ENCODE data around the gene MAS1L.

Gene MAS1L

DNA sequence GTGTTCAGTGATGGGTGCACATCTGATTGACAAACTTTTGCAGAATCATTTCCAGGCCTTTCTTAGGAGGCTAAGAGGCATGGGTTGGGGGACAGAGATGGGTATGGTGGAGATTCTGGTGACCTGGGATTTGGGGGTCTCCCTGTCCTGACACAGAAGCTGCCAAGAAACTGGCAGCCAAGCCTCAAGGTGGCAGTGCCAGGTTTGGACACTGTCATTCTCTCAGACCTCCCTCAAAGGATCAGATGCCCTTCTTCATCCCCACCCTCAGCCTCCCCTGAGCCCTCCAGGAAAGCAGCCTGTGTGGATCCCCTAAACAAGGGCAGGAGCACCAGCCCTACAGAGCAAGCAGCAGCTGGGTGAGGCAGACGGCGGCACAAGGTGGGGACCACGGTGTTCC is 18.1 kb upstream of the MAS1L start:
- TF ChIP-seq ARNTL (CRISPR knock-in tag; IDR thresholded peaks at IDR 0.05; ENCODE audit: borderline replicate concordance, low read depth): no peak
- TF ChIP-seq OSR1 (CRISPR knock-in tag; IDR thresholded peaks at IDR 0.05): no peak
- TF ChIP-seq, protein P1, sequence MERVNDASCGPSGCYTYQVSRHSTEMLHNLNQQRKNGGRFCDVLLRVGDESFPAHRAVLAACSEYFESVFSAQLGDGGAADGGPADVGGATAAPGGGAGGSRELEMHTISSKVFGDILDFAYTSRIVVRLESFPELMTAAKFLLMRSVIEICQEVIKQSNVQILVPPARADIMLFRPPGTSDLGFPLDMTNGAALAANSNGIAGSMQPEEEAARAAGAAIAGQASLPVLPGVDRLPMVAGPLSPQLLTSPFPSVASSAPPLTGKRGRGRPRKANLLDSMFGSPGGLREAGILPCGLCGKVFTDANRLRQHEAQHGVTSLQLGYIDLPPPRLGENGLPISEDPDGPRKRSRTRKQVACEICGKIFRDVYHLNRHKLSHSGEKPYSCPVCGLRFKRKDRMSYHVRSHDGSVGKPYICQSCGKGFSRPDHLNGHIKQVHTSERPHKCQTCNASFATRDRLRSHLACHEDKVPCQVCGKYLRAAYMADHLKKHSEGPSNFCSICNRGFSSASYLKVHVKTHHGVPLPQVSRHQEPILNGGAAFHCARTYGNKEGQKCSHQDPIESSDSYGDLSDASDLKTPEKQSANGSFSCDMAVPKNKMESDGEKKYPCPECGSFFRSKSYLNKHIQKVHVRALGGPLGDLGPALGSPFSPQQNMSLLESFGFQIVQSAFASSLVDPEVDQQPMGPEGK (CRISPR knock-in tag; IDR thresholded peaks at IDR 0.05; ENCODE audit: borderline replicate concordance): no peak
- no peak for TF ChIP-seq TOX (CRISPR knock-in tag; IDR thresholded peaks at IDR 0.05; ENCODE audit: borderline replicate concordance)
- TF ChIP-seq ZNF70 (CRISPR knock-in tag; IDR thresholded peaks at IDR 0.05): no peak
- no peak for TF ChIP-seq GLIS3 (CRISPR knock-in tag; IDR thresholded peaks at IDR 0.05)
- no peak for TF ChIP-seq RARB (CRISPR knock-in tag; IDR thresholded peaks at IDR 0.05)
- no peak for ATAC-seq

DNA sequence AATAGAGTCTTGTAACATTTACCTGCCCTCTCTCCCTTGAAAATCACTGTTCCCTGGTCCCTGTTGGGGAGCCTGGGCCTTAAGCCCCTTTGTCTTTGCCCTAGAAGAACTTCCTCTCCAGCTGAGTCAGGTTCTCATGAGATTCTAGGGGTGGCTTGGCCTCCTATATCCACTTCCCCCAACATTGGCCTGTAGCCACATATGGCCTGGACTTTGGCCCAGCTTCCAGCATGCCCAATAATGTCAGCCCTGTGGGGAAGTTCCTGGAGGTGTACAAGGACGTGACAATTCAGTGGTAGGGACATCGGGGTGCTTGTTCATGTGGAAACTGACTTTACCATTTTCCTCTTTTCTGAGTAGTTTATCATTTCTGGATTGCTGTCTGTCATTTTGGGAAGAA is 17.2 kb upstream of the MAS1L start:
- ATAC-seq: no peak
- no peak for TF ChIP-seq TOX (CRISPR knock-in tag; IDR thresholded peaks at IDR 0.05; ENCODE audit: borderline replicate concordance)
- TF ChIP-seq ZFP30 (CRISPR knock-in tag; IDR thresholded peaks at IDR 0.05): no peak
- TF ChIP-seq, protein P2, sequence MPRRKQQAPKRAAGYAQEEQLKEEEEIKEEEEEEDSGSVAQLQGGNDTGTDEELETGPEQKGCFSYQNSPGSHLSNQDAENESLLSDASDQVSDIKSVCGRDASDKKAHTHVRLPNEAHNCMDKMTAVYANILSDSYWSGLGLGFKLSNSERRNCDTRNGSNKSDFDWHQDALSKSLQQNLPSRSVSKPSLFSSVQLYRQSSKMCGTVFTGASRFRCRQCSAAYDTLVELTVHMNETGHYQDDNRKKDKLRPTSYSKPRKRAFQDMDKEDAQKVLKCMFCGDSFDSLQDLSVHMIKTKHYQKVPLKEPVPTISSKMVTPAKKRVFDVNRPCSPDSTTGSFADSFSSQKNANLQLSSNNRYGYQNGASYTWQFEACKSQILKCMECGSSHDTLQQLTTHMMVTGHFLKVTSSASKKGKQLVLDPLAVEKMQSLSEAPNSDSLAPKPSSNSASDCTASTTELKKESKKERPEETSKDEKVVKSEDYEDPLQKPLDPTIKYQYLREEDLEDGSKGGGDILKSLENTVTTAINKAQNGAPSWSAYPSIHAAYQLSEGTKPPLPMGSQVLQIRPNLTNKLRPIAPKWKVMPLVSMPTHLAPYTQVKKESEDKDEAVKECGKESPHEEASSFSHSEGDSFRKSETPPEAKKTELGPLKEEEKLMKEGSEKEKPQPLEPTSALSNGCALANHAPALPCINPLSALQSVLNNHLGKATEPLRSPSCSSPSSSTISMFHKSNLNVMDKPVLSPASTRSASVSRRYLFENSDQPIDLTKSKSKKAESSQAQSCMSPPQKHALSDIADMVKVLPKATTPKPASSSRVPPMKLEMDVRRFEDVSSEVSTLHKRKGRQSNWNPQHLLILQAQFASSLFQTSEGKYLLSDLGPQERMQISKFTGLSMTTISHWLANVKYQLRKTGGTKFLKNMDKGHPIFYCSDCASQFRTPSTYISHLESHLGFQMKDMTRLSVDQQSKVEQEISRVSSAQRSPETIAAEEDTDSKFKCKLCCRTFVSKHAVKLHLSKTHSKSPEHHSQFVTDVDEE (CRISPR knock-in tag; IDR thresholded peaks at IDR 0.05): no peak
- no peak for TF ChIP-seq OSR1 (CRISPR knock-in tag; IDR thresholded peaks at IDR 0.05)
- no peak for TF ChIP-seq BACH2 (CRISPR knock-in tag; IDR thresholded peaks at IDR 0.05; ENCODE audit: borderline replicate concordance)
- no peak for TF ChIP-seq ZNF565 (CRISPR knock-in tag; conservative IDR thresholded peaks at IDR 0.05; ENCODE audit: low read depth)
- TF ChIP-seq, protein P1 (CRISPR knock-in tag; IDR thresholded peaks at IDR 0.05; ENCODE audit: borderline replicate concordance): no peak
- TF ChIP-seq ZNF70 (CRISPR knock-in tag; IDR thresholded peaks at IDR 0.05): no peak

DNA sequence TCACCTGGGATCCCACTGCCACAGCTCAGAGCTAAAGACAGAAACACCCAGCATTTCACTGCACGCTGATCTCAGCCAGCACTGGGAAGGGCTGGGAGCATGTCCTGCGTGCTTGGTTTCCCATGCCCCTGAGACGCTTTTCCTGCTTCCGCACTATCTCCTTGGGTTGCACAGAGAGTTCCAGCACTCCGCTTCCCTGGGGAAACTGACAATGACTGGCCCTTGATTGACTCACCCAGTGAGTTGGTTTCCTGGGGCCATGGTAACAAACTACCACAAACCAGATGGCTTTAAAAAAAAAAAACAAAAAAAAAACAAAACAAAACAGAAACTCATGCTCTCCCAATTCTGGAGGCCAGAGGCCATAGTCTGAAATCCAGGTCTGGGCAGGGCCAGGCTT is 14.8 kb upstream of the MAS1L start:
- ATAC-seq: no peak
- no peak for TF ChIP-seq ZC3H10 (CRISPR knock-in tag; IDR thresholded peaks at IDR 0.05)
- TF ChIP-seq, protein P3, sequence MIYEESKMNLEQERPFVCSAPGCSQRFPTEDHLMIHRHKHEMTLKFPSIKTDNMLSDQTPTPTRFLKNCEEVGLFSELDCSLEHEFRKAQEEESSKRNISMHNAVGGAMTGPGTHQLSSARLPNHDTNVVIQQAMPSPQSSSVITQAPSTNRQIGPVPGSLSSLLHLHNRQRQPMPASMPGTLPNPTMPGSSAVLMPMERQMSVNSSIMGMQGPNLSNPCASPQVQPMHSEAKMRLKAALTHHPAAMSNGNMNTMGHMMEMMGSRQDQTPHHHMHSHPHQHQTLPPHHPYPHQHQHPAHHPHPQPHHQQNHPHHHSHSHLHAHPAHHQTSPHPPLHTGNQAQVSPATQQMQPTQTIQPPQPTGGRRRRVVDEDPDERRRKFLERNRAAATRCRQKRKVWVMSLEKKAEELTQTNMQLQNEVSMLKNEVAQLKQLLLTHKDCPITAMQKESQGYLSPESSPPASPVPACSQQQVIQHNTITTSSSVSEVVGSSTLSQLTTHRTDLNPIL (CRISPR knock-in tag; IDR thresholded peaks at IDR 0.05; ENCODE audit: low read depth): no peak
- TF ChIP-seq, protein P2 (CRISPR knock-in tag; IDR thresholded peaks at IDR 0.05): no peak
- TF ChIP-seq ZNF565 (CRISPR knock-in tag; conservative IDR thresholded peaks at IDR 0.05; ENCODE audit: low read depth): no peak
- TF ChIP-seq RARB (CRISPR knock-in tag; IDR thresholded peaks at IDR 0.05): no peak
- no peak for TF ChIP-seq ZFP3 (CRISPR knock-in tag; IDR thresholded peaks at IDR 0.05)
- TF ChIP-seq ESRRG (CRISPR knock-in tag; IDR thresholded peaks at IDR 0.05): no peak
- TF ChIP-seq SNAI2 (CRISPR knock-in tag; IDR thresholded peaks at IDR 0.05): no peak
- TF ChIP-seq BACH2 (CRISPR knock-in tag; IDR thresholded peaks at IDR 0.05; ENCODE audit: borderline replicate concordance): no peak
- TF ChIP-seq OSR1 (CRISPR knock-in tag; IDR thresholded peaks at IDR 0.05): no peak
- no peak for TF ChIP-seq TOX (CRISPR knock-in tag; IDR thresholded peaks at IDR 0.05; ENCODE audit: borderline replicate concordance)
- TF ChIP-seq, protein P4, sequence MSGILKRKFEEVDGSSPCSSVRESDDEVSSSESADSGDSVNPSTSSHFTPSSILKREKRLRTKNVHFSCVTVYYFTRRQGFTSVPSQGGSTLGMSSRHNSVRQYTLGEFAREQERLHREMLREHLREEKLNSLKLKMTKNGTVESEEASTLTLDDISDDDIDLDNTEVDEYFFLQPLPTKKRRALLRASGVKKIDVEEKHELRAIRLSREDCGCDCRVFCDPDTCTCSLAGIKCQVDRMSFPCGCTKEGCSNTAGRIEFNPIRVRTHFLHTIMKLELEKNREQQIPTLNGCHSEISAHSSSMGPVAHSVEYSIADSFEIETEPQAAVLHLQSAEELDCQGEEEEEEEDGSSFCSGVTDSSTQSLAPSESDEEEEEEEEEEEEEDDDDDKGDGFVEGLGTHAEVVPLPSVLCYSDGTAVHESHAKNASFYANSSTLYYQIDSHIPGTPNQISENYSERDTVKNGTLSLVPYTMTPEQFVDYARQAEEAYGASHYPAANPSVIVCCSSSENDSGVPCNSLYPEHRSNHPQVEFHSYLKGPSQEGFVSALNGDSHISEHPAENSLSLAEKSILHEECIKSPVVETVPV (CRISPR knock-in tag; IDR thresholded peaks at IDR 0.05): no peak
- no peak for TF ChIP-seq TCF4 (CRISPR knock-in tag; IDR thresholded peaks at IDR 0.05; ENCODE audit: borderline replicate concordance)
- no peak for TF ChIP-seq ZFP30 (CRISPR knock-in tag; IDR thresholded peaks at IDR 0.05)
- TF ChIP-seq ISL1 (CRISPR knock-in tag; IDR thresholded peaks at IDR 0.05): no peak
- no peak for TF ChIP-seq GLIS3 (CRISPR knock-in tag; IDR thresholded peaks at IDR 0.05)
- no peak for TF ChIP-seq PPARA (CRISPR knock-in tag; IDR thresholded peaks at IDR 0.05; ENCODE audit: borderline replicate concordance)
- TF ChIP-seq, protein P5, sequence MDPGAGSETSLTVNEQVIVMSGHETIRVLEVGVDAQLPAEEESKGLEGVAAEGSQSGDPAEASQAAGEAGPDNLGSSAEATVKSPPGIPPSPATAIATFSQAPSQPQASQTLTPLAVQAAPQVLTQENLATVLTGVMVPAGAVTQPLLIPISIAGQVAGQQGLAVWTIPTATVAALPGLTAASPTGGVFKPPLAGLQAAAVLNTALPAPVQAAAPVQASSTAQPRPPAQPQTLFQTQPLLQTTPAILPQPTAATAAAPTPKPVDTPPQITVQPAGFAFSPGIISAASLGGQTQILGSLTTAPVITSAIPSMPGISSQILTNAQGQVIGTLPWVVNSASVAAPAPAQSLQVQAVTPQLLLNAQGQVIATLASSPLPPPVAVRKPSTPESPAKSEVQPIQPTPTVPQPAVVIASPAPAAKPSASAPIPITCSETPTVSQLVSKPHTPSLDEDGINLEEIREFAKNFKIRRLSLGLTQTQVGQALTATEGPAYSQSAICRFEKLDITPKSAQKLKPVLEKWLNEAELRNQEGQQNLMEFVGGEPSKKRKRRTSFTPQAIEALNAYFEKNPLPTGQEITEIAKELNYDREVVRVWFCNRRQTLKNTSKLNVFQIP (CRISPR knock-in tag; IDR thresholded peaks at IDR 0.05; ENCODE audit: borderline replicate concordance, low read depth): no peak

All from SK-N-SH treated with all-trans-retinoic acid at 6 μM for 48 hours (cell line).